Epithelial cell of proximal tubule (primary cell): ENCODE results near the gene CLEC20A. TPM values are rescaled to one million over a fixed set of nuclear protein-coding genes. Genes with fewer than 3 reads are reported as not detected.

Source experiments
- DNase-seq: peaks from one replicate; pipeline ENCODE4 v3.0.0-alpha.2; 2011; ENCODE audit warnings: low read depth
- H3K4me3 ChIP-seq: 2 replicates; pipeline ENCODE4 v1.5.1; 2011; ENCODE audit warnings: low read depth, mild to moderate bottlenecking, low read length
- CTCF ChIP-seq: conservative IDR thresholded peaks from 2 replicates; pipeline ENCODE4 v1.5.1; 2012; ENCODE audit warnings: low read depth, mild to moderate bottlenecking, low read length
- total RNA-seq: library from RNA; depleted of rRNA; stranded (reverse); fragments of >200 nt; gene quantifications from 2 replicates; pipeline ENCODE4 v1.2.3, GENCODE V29; 2015

CLEC20A gene
- total RNA-seq, 1 donor from 2014 or later, result not detected

GRCh38 chr1:178451529-178451928 is 45.2 kb downstream of the CLEC20A start:
- TF ChIP-seq CTCF, result no peak
- H3K4me3 ChIP-seq, result no peak overlapping the region
- no peak for DNase-seq

GRCh38 chr1:178450871-178451270 is 45.9 kb downstream of the CLEC20A start:
- DNase-seq, result no peak
- no peak for TF ChIP-seq CTCF
- H3K4me3 ChIP-seq, result no peak overlapping the region

GRCh38 chr1:178442925-178443324 is 53.8 kb downstream of the CLEC20A start:
- no peak overlapping the region for H3K4me3 ChIP-seq
- DNase-seq, result no peak
- TF ChIP-seq CTCF, result no peak

- no peak overlapping the region for H3K4me3 ChIP-seq
- TF ChIP-seq CTCF, result no peak
- DNase-seq, result no peak
These were observed 58.3 kb downstream of the CLEC20A start for GRCh38 chr1:178438432-178438831.

GRCh38 chr1:178436899-178437298 is 59.9 kb downstream of the CLEC20A start:
- H3K4me3 ChIP-seq, result no peak overlapping the region
- no peak for TF ChIP-seq CTCF
- DNase-seq, result no peak

GRCh38 chr1:178434899-178435435 is 61.8 kb downstream of the CLEC20A start:
- no peak for TF ChIP-seq CTCF
- no peak for DNase-seq
- H3K4me3 ChIP-seq, result no peak overlapping the region

GRCh38 chr1:178434360-178434759 is 62.4 kb downstream of the CLEC20A start:
- no peak for TF ChIP-seq CTCF
- no peak for DNase-seq
- no peak overlapping the region for H3K4me3 ChIP-seq
